GM21786 (cell line): Measurements from ENCODE around the gene CROCC2.

Experiments
- ATAC-seq: cut with Tn5 transposase; IDR thresholded peaks from one replicate; pipeline ENCODE4 v1.9.1; 2021; ENCODE audit not compliant: unreplicated experiment

CROCC2 gene

DNA sequence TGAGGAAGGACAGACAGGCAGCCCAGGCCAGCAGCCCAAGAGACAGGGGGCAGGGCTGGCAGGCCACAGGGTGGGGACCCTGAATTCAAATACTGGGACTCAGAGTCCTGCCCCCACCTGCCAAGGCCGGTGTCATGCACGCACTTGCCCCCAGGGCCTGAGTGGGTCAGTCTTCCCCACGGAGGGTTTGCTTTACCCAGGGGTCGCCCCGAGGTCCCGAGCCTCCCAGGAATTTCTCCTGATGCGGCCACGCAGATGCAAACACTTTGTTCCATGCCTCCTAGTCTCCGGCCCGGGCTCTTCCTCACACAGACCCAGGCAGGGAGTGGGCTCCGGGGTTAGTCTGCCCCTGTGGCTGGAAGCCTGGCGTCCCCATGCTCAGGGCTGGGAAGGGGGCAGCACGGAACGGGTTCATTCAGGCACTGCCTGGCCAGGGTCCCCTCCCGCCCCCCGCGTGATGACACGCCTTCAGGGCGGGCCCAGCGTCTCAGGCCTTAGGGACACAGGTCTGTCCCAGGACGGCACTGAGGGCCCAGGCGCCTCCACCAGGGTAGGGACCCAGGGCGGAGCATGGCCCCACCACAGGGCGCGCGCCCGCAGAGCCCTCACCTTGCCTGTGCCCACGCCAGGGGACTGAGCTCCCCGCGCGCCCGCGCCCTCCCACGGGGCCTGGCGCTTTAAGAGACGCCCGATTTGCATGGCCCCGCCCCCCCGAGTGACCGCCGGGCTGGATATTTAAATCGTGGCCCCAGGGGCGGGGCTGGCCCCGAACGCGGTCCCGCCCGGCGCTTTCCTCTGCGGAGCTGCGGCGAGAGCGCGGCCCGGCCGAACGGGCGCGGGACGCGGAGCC, 91.9 kb downstream of the CROCC2 start, which contains the start of gene SNED1:
TSS of gene SNED1 (plus strand) at position 763 of the 850 bp plus-strand sequence. CDS start 220 bp downstream, outside the sequence.
- ATAC-seq: no peak

DNA sequence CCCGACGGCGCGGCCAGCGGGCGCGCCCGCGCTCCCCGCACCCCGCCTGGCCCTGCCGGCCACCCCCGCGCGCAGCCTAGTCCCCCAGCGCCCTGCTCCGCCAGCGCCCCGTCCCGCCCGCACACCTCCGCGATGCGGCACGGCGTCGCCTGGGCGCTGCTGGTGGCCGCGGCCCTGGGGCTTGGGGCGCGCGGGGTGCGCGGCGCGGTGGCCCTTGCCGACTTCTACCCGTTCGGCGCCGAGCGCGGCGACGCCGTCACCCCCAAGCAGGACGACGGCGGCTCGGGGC, 92.5 kb downstream of the CROCC2 start:
- no peak for ATAC-seq

DNA sequence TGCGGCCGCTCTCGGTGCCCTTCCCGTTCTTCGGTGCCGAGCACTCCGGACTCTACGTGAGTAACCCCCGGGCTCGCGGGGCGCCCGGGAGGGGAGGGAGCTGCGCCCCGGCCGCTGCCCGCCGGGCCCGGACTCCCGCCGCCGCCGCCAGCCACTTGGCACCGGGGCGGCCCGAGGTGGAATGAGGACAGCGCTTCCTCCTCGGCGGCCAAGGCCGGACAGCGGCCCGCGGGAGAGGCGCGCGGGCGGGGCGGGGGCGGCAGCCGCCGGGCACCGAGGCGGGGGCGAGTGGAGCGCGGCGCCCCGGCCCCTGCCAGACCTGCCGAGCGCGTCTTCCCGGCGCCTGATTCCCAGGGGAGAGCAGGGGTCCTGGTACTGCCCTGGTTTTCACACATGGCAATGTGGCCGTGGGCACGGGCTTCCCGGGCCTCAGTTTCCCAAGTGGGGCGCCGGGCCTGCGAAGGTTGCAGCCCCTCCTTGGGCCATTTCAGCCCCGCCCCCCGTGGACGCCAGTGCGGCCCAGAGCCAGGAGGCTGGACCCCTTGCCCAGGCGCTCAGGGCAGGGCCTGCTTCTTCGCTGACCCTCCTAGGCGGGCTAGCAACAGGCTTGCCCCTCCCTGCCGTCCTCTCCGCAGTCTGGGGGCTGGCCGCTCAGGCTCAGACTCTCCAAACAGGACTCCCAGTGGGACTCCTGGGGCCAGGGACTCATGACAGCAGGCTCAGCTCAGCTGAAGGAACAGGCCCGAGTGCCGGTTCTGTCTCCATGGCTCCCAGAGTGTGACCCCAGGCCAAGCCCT, 93.1 kb downstream of the CROCC2 start:
- no peak for ATAC-seq

DNA sequence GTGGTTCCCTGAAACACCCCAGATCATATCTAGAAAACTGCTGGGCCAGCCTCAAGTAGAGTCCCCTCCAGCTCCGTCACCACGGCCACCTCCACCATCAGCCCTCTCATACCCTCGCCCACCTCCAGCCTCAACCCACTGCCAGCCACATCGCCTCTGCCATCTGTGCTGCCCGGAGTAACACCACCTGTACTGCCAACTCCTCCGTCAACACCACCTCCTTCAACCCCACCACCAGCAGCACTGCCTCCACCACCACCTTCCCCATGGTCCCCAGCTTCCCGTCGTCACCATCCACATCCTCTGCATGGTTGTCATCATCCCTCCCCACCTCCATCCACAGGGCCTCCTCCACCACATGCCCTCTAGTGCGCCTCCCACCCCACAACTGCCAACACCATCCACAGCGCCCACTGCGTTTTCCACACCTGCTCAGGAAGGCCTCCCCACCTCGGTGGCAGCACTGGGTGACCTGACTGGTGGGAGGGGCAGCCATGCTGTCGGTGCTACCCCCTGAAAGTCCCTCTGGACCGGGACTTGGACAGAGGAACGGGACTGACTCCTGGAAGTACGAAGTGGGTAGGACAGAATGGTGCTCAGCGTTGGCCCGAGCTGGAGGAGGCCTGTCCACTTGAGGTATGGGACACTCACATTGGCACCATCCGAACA, 93.9 kb downstream of the CROCC2 start:
- no peak for ATAC-seq

DNA sequence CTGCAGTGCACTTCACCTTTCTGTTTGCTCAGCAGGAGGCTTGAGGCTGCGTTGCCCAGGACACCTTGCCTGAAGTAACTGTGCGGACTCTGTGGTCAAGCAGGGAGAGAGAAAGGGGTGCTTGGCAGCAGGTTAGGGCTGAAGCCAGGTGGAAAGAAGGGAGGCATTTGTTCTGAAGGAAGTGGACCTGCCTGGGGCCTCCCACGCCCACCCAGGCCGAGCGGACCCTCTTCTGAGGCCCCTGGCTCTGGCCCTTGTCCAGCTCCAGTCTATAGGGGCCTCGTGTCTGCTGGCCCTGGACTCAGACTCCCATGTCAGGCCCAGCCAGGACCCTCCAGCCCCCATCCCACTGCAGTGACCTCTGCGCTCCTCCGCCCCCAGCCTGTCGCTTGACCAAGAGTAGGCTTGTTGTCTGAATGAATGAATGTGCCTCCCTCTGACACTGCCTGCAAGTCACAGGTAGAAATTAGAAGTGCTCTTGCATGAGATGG, 94.7 kb downstream of the CROCC2 start:
- no peak for ATAC-seq

DNA sequence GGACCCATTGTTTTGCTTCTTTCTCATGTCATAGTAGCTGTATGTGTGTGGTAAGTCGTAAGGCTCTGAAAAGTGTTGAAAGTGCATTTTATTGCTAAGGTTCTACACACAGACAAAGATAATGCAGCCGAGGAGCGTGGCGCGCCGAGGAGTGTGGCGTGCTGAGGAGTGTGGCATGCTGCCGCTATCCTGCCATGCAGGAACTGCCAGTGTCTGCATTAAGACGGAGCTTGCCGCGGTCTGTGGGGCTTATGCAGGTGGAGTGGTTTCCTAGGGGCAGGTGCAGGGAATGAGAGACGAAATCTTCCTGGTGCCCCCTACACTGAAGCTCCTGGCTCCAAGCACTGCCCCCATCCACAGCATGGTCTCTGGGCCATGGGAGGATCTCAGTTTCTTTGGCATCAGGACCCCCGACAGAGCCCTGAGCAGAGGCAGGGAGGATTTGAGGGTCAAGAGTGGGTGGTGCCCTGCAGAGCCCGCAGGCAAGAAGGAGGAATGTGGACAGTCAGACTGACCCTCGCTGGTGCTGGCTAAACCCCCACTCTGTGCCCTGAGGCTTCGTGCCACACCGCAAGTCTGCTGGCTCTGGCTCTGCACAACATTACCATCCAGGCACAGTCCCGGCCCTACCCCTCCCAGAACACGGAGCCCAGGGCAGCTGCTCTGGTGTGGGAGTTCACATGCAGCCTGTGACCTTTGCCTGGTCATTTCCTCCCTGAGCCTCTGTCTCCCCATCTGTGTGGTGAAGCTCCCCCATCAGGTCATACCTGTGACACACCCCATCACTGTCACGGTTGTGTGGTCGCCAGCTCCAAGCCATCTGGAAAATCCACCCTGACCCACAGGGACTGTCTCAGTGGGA, 95.5 kb downstream of the CROCC2 start:
- no peak for ATAC-seq

DNA sequence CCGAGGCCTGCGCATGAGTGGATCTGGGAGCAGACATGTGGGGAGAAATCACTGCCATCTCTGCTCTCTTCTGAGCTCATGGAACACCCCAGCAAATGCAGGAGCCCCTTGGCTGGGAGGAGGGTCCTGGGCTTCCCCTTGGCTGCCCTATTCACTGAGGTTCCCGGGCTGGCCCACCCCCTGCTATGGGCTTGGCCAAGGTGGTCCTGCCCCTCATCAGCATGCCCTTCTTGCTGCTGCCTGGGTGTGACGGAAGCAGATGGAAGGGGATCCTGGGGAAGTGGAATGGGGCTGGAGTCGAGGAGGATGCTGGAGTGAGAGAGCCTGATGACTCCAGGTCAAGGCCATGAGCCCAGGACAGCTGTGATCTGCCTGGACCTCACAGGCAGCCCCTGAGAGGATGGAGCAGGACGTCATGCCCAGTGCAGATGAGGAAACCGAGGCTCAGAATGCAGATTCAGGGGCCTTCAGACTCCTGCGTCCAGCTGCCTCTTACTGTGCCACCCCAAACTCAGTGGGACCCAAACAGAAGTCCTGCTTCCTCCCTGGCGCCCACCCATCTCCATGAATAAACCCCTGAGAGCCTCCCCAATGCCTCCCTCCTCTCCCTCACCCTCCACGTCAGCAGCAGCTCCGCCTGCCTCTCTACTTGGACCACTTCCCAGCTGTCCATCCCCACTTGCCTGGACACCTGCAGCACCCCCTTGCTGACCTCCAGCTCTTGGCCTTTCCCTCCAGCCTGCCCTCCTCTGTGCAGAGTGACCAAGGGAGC, 96.3 kb downstream of the CROCC2 start:
- ATAC-seq: no peak

DNA sequence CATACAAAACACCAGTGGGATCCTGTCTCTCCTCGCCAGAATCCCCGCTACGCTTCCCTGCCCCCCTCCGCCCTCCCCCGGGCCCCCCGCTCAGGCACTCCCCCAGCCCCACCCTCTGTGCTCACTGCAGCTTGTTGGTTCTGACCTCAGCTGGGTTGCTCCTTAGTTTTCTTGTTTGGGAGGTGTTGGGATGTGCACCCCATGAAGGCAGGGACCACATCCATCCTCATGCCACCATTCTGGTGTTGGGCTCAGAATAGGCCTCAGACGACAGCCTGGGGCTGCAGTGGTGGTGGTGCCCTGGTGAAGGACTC, 96.9 kb downstream of the CROCC2 start:
- no peak for ATAC-seq

DNA sequence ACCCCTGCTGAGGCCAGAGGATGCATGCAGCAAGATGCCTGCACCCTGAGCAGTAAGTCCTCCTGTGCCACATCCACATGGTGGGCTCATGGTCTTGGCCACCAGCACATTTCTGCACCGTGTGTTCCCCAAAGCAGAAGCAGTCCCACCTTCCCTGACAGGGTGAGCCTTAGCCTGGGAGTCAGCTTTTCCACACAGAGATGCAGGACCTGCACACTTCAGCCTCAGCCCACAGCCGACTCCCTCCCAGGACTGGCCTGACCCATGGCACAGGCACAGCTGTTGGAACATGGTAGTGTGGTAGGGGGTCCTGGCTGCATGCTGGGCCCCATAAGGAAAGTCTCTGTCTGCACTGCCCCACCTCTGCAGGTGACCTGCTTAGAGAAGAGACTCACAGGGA, 97.2 kb downstream of the CROCC2 start:
- no peak for ATAC-seq

DNA sequence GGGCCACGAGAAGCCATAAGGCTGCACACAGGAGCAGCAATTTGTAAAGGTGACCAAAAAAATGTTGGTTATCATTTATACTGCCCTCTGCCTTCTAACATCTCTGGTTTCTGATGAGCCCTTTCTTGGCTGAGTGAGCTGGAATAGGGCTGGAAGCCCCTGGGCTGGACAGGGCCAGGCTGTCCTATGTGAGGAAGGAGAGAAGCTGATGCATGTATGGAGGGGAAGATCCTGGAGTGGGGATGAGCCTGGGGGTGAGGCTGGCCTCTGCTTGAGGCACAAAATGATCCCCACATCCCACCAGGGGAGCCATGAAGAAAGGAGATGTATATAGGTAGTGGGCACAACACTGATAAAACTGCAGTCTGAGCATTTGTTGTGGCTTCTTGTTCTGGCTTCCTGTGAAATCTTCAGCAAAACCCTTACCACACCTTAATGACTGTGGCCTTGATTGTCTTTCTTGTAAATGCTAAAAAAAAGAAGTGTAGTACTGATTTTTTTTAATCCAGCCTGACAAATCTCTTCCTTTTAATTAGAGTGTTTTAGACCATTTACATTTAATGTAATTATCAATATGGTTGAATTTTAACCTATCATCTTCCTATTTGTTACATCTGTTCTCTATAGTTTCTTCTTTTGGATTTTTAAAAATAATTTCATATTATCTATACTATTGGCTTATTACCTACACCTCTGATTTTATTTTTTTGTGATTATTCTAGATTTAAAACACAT, 97.9 kb downstream of the CROCC2 start:
- no peak for ATAC-seq

DNA sequence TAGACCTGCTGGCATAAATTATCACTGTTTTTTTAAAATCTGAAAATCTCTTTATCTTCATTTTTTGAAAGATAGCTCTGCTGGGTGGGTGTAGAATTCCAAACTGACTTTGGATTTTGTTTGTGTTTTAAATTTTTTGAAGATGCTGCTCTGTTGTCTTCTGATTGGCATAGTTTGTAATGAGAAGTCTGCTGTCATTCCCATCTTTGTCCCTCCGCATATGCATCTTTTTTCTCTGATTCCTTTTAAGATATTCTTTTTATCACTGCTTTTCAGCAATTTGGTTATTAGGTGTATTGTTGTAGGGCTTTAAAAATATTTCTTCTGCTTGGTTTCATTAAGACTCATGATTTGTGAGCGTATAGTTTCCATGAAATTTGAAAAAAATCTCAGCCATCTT, 99.4 kb downstream of the CROCC2 start:
- no peak for ATAC-seq

DNA sequence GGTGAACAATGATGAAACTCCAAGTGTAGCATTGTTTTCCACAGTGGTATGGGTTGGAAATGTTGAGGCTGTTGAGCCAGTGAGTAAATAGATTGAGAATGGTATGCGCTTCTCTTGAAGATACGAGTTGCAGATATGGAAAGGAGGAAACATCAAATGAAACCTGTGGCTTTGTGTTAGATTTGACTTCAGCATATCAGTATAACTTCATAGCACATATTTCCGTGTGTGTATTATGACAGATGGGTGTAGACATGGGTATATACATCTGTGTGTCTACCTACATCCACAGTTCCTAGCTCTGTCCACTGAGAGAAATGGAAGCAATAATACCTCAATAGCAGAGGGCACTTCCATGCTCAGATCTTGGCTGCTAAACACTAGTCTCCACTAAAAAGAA, 100.3 kb downstream of the CROCC2 start:
- no peak for ATAC-seq

DNA sequence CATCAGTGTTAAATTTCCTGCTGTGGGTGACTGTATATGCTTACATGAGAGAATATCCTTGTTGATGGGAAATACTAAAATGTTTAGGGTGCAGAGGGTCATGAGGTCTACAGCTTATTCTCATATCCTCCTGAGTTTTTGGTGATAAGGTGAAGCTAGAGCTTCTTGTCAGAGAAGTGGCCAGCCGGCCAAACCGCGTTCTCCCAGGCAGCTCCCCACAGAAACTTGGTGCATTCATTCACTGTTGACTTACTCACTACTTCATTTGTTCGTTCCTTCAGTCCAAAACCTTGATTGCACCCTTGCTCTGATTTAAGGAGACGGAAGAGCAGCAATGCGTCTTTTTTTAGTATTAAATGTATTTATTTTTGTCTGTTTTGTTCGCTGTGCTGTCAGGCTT, 101.0 kb downstream of the CROCC2 start:
- no peak for ATAC-seq

DNA sequence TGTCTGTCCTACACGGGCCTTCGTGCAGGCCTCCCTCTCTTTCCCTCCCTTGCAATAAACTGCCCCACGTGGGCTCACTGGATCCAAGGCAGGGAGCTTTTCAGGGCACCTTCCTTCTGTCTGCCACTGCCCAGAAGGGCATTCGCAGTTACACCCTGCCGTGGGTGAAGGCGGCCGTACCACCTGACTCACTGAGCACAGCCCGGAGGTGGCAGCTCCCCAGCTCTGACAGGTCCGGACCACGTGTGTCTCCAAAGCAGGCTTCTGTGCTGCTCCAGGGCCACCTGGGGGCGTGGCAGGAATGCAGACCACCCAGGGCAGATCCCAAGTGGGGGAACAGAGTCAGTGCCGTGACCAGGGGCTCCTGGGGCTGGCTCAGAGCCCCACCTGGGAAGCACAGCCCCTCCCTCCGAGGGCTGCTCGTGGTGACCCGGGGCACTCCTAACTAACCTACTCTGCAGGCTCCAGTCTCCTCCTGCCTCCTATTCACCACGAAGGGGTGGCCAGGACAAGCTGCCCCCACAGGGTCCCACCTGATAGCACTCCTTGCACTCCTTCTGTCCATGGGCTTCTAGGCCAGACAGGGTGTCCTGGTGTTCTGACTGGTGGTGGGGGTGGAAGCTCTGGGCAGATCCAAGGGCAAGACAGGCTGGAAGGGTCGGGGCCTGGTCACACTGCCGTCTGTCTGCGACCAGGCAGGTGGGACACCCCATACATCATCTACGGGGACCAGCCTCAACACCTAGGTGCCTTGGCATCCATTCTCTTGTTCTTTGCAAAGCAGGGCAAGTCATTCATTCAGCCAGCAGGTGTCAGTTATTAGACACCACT, 102.0 kb downstream of the CROCC2 start:
- ATAC-seq: no peak

DNA sequence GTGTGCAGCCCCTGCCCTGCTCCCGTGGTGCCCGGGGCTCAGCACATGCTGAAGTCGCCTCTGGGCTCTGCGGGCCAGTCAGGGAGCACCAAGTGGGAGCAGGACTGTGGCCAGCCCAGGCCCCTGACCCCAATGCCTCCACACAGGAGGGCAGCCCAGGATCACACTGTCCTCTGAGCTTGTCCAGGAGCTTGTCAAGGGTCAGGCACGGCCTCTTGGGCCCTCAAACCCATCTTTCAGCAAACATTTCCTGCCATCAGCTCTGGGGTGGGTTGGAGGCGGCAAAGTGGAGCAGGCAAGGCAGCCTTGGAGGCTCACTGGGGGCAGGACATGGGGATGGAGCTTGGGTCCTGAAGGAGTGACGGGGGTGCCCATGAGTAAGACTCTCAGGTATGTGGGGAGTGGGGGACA, 102.6 kb downstream of the CROCC2 start:
- no peak for ATAC-seq

DNA sequence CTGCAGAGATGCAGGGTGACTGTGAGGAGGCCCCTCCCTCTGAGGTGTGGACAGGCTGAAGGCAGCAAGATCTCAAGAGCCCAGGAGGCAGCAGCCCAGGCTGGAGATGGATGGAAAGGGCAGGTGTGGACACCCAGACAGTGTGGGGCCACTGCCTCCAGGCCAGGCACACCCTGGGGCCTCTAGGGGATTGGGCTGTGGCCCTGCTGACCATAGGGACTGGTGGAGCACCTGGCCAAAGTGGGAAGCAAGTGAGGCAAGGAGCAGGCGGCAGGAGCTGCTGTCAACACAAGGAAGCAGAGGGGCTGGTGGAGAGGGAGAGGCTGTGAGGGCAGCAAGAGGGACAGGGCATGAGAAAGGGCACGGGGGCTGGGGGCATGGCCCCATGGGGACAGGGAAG, 103.1 kb downstream of the CROCC2 start:
- no peak for ATAC-seq

DNA sequence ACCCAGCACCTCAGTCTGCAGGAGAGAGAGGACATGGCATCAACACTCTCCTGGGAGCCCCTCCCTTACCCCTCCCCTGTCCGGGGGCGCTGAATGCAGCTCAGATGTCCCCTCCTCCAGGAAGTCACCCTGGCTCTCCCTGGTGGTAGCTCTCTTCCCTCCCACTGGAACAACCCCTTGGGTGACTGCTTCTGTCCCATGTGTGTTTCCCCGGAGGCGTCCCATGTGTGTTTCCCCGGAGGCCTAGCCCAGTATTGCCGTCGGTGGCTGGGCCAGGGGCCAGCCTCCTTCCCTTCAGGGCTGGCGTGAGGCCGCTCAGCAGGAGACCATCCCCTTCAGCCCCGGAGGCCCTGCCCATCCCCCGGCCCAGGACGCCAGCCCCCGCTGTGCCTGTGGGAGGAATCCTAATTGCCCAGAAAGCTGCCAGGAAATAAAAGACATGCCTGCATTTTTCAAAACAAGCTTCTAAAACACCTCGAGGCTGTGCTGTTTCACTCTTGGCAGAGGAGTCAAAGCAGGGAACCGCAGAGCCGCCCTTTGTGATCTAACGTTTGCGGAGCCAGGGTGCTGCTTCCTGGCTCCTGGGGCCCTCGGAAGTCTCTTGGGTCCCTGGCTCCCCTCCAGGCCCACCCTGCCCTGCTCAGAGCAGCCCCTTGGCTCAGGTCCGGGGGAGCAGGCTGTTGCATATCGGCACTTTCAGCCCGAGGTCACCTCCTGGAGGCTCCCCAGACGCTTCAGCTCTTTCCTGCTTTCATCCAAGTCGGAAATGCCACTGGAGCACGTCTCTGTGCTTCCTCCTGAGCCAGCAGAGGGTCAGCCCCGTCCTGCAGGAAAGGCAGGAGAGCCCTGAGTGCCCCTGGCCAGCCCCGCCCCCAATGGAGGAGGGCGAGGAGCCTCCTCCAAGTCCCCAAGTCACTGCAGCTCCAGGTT, 103.7 kb downstream of the CROCC2 start:
- no peak for ATAC-seq
